Activated CD4-positive, alpha-beta T cell treated with anti-CD3 and anti-CD28 coated beads for 4 hours (primary cell): ENCODE measurements around the gene PHF21B.
"Not testable (repeated sequence)": the region's sequence is repeated elsewhere in the genome, so short reads cannot be mapped to it uniquely, and the experiment has no call there.

Experiments
- DNase-seq, 2 donors: peaks; one replicate each; pipeline ENCODE4 v3.0.0-alpha.2; 2020

The PHF21B gene

DNA sequence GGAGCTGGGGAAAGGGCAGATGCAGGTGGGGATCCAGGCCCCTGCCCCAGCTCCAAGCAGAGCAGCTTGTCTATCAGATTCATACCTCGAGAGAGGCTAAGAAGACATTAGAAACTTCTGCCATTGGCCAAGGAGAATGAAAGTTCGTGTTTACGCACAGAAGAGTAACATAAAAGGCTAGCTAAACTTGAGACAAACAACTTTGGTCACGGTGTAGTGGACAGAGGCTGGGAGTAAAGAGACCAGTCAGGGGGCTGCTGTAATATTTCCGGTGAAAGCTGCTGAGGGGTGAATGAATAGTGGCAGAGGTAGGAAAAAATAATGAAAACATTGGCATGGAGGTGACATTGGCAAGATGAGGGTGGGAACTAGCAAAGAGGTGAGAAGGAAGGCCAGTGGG lies 22.9 kb downstream of the PHF21B start:
- DNase-seq, result no peak

DNA sequence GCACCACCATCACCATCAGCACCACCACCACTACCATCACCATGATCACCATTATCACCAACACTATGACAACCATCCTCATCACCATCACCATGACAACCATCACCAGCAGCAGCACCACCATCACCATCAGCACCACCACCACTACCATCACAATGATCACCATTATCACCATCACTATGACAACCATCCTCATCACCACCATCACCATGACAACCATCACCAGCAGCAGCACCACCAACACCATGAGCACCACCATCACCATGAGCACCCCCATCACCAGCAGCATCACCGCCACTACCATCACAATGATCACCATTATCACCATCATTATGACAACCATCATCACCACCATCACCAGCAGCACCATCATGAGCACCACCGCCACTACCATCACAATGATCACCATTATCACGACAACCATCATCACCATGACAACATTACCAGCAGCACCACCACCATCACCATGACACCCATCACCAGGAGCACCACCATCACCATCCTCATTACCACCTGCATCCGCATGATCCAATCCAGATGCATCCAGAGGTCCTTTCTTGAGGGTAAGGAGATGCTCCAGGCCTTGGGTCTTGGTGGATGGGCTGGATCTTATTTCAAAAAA lies 23.8 kb downstream of the PHF21B start:
- no peak for DNase-seq

DNA sequence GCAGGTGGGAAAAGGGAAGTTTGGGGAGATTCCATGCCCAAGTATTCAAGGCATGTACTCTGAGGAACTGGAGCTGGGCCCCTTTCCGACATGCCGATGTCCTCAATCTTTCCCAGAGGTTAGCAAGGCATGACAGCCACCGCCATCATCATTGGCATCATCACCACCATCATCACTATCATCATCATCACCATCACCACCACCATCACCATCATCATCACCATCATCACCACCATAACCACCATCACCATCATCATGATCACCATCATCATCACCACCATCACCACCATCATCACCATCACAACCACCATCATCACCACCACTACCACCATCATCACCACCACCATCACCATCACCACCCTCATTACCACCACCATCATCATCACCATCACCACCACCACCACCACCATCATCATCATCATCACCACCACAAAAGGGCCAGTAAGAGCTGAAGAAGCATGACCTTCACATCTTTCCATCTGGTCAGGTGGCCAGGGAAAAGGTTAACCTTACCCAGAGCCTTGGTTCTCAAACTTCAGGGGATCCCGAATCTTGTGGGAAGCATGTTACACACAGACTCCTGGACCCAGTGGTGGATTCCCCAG lies 25.8 kb downstream of the PHF21B start:
- DNase-seq, result no peak

DNA sequence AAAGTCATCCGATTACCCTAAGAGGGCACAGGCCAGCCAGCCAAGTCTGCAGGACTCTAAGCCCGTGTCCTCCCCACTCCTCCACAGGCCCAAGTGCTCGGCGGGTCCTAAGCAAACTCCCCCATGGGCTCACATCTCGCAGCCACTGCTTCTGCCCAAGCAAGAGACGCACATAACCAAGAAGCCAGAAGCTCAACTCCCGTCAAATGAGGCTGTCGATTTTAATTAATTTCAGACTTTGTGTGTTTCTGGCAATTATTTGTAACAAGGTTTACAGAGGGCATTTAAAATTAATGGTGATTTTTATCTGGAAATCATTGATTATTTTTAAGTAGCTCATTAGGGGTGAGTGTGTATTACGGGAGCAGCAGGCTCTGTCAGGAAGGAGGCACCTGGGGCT lies 27.4 kb downstream of the PHF21B start:
- no peak for DNase-seq

DNA sequence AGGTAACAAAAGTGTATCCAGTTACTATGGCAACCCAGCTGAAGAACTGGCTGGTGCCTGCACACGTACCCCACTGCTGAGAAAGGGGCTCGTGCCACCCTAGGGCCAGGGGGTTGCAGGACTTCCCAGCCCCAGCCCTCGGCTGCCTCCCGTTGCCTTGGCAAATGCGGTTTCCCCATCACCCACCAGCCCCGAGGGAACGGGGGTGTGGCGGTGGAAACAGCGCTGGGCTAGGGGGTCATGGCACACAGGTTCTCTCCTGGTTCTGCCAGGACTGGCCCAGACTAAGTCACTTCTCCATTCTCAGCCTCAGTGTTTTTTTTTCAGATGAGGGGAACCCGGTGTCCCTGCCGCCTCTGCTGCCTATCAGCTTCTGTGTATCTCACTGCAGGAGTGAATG lies 27.9 kb downstream of the PHF21B start:
- DNase-seq, result no peak

DNA sequence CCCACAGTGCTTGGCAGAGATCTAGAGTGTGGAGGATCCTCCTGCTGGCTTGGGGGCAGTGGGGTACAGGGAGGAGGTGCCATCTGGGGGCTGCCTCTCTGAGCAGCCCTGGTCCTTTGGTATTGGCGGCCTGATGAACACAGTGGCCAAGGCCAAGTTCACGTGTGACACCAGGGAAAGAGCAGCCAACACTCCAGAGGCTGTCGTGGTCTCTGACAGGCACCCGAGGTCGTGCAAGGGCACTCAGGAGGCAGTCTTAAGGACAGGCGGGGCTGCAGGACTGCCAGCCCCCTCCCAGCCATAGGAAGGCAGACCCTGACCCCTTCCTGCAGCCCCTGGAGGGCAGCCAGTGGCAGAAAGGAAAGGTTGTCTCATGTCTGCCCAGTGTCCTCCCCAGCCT lies 30.7 kb downstream of the PHF21B start:
- DNase-seq, result no peak

DNA sequence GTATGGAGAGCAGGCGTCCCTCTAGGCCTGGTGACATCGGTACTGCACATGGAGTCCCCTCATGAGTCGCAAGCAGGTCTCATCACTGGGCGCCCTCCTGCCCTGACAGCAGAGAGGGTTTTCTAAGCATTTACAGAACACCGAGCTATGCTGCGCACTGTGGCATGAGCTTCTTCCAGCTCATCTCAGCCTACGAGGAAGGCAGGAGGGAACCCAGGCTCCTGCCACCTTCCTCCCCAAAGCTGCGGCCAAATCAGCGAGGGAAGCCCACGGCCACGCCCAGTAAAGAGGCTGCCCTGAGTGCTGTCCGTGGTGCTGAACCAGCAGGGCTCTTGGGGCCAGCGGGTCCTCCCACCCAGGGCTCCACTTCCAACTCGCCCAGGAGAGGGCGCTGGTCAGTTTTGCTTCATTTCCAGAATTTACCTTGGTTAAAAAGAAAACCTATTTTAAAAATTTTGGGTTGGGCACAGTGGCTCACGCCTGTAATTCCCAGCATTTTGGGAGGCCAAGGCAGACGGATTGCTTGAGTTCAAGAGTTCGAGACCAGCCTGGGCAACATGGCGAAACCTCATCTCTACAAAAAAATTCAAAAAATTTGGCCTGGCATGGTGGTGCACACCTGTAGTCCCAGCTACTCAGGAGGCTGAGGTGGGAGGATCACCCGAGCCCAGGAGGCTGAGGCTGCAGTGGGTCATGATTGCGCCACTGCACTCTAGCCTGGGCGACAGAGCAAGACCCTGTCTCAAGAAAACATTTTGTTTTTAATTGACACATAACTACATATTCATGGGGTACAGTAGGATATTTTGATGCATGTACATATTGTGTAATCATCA lies 34.2 kb downstream of the PHF21B start:
- DNase-seq, result peak; percentile 6 to 16

DNA sequence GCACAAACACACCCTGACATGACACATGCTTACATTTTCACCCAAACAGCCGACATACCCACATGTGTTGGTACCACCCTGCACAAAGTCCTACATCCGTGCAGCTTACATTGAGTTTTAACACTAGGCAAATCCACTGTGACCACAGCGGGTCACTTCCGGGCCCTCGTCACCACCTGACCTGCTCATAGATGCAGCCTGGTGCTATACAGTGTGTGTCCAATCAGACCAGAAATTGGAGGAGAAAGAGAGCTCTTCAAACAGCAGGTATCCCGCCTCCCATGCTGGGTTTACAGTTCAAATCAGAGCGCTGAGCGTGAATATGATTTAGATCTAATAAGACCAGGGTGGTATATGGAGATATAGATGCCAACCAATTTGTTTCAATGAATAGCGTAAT lies 35.4 kb downstream of the PHF21B start:
- DNase-seq, result no peak

DNA sequence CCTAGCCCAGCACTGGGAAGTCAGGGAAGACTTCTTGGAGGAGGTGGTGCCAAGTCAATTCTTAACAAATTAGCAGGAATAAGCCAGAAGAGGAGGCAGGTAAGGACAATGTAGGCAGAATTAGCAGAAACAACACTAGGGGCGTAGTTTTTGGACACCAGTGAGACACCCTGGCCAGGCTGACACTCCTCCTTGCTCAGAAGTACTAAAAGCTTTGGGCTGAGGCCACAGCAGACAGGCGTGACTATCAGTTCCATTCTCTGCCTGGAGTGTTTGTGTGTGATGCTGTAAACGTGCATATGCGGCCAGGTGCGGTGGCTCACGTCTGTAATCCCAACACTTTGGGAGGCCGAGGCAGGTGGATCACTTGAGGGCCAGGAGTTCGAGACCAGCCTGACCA lies 36.0 kb downstream of the PHF21B start:
- no peak for DNase-seq

DNA sequence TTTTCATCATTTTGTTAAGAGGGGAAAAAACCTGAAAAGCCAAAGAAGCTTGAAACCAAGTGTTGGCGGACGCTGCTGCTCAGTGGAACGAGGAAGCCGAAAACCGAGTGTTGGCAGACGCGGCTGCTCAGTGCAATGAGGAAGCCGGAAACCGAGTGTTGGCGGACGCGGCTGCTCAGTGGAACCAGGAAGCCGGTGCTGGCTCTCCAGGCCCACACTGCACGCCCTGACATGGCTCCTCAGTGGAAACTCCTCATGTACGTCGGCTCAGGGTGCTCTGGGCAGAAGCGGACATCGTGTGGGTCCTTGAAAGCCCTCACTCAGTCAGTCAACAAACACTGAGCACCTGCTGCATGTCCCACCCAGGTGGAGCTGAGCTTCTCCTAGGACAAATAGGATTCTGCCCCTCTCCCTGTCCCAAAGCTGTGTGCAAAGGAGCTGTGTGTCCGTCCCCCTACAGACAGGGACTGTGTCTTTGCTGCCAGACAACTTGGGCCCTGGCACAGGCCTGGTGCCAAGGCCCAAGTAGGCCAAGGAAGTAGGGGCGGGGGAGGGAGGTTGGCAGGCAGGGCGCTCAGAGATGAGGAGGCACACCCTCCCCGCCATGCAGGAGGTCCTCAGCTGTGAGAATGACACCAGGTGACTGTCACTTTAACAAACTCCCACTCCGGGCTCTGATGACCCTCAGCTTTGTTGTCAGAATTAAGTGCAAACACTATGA lies 37.3 kb downstream of the PHF21B start:
- DNase-seq, result peak in 1 of 2 donors; percentile 3

DNA sequence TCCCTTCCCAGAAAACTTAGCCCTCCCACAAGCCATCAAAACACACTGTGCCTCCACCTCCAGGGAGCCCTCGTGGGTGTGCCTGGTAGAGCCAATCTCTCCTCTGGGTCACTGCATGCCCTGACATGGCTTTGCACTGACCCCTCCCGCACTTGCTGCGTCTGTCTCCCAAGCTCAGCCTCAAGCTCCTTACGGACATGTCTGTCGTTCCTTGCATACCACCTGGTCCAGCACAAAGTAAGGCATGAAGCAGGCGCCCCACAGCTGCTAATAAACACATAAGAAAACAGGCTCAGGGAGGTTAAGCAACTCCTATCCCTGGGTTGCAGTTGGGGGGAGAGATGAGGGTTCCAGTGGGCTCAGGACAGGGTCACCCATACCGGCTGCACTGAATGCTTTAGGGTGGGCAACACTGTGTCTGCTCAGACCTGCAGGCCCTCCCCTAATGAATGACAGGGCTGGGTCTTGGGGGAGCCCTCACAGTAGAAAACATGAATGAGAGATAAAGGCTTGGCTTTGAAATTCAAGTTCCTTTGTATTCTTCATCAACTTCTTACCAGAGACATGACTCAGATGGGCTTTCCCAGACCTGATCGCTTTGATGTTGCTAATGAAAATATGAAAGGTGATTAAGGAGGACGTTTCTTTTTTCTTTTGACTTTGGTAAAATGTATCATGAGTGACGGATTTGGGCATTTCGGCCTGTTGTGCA lies 38.0 kb downstream of the PHF21B start:
- DNase-seq, result no peak

DNA sequence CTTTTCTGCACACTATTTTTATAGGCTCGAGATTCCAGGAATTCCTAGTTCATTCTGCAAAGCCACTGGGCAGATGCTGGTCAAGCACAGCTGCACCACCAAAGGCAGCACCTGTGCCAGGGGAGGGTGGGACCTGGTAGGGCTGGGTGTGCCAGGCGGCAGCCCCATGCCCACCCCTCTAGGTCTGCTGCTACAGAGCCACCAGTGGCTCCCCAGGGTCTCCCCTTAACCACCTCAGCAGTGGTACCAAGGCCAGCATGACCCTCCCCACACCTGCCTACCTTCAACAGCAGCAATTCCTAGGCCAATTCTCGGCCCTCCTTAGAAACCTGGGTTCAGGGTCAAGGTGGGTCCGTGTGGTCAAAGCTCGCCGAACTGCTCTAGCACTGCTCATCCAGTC lies 39.5 kb downstream of the PHF21B start:
- DNase-seq, result no peak

DNA sequence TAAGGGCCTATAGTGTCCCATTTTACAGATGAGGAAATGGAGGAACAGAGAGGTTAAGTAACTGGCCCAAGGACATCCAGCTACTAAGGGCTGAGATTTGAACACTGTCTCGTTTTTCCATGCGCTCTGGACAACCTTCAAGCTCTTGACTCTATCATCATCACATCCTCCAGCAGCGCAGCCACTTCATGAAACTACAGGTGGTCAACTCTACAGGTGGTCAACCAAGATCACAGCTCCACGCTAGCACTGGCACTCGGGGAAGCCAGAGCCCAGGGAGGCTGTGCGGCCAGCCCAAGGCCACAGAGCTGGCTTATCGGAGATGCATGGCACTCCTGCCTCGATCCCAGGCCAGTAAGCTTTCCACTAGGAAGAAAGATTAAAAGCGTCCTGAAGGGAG lies 40.0 kb downstream of the PHF21B start:
- no peak for DNase-seq

DNA sequence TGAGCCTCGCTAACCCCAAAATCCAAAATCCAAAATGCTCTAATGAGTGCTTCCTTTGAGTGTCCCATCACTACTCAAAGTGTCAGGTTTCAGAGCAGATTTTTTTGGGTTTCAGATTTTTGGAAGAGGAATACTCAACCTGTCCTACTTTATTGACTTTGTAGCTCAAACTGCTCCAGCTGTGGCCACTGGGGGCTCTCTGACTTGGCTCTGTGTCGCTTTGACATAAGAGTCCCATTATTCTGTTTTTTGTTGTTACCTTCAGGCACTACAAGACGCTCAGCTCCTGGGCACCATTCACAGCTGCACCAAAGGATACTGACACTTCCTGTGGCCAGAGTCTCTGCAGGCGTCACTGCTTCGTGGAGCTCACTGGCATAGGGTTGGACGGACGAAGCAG lies 41.1 kb downstream of the PHF21B start:
- no peak for DNase-seq

DNA sequence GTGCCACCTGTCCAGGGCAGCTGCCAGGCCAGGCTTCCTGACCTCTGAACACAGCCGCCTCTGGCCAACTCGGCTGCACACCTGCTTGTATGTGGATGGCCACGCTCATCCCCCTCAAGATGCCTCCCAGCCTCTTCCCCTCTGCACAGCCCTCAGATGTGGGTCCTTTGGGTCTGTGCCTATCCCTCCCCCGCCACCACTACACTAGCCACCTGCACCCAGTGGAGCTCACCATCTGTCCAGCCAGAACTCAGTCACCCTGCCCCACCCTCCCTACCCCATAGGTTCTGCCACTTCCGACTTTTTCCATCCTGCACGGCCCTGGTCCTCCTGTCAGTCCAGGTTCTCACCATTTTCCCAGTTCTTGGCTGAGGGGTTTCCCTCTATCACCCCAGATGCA lies 44.6 kb downstream of the PHF21B start:
- no peak for DNase-seq

DNA sequence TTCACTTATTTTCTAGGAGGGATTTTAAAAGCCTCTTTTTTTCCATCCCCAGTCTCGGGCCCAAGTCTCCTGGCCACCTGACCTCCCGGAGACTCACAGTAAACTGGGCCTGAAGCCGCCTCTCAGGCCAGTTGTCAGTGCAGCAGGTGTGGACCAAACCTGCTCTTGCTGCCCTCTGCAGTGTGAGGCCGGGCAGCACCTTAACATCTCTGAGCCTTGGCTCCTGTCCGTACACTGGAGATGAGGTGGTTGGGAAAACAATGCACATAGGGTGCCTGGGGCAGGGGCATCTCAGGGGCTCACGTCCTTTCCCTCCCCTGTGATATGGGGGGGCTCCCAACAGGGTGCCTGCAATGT lies 45.1 kb downstream of the PHF21B start:
- DNase-seq, result no peak

DNA sequence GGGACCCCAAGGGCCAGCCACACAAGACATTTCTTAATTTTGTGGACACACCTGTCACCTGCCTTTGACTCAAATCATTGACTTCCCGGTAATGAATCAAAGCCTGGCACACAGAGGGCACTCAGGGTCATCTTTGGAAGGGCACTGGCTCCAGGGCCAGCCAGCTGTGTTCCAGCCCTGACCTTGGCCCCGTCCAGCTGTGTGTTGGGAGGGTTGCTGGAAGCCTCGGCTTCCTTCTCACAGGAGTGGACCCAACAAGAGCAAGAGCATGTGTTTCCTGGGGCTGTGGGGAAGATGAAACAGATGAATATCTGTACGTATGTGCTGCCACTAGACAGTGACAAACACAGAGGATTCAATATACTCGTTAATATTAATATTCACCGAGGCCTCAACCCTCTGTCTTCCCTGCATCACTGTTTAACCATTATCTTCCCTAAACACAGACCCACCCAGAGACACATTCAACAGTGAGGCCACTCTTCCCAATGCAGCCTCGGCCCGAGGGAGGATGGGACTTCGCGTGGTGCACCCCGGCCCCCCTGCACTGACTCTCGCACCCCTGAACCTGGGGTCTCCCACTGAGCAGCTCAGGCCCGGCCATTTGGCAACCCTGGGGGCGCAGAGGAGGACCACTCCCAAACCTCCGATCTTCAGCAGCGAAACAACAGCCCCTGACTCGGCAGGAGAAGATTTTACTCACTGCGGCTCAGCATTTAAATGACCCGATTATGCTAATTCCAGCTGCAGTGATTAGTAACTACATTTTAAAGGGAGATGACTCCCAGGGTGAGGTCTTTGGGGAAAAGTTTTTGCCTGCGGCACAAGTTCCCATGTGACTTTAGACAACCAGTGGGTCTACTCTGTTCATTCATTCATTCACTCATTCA lies 45.7 kb downstream of the PHF21B start:
- DNase-seq, result no peak

DNA sequence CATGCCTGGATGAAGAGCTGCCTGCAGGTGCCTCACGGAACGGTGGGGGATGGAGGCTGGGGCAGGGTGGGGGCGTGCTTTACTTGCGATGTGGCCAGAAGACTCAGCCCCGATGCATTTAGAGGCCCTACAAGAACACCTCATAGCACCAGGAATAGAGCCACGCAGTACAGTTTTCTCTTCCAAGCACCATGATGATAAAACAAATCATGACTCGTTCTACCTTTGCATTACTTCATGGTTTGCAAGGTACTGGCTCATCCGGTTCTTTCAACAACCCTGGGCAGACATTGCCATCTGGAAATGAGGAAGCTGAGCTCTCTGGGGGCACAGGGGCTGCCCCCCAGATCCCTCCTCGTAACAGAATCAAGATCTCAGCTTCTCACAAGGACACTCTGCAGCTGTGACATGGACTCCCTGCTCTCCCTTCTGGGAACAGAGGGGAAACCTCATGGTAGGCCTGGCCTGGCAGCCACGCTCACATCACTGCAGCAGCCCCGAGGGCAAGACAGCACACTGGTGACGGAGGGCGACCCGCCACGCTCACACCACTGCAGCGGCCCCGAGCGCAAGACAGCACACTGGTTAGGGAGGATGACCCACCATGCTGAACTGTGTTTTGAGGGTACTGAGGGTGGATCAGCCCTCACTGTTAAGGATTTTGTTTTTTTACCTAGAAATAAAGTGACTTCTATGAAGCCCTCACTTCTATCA lies 46.9 kb downstream of the PHF21B start:
- no peak for DNase-seq

DNA sequence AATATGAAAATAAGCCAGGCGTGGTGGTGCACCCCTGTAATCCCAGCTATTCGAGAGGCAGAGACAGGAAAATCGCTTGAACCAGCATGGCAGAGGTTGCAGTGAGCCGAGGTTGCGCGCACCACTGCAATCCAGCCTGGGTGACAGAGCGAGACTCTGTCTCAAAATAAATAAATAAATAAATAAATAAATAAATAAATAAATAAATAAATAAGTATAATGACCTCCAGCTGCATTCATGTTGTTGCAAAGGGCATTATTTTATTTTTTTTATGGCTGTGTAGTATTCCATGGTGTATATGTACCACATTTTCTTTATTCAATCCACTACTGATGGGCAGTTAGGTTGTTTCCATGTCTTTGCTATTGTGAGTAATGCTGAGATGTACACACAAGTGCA lies 48.1 kb downstream of the PHF21B start:
- not testable (repeated sequence) for DNase-seq

DNA sequence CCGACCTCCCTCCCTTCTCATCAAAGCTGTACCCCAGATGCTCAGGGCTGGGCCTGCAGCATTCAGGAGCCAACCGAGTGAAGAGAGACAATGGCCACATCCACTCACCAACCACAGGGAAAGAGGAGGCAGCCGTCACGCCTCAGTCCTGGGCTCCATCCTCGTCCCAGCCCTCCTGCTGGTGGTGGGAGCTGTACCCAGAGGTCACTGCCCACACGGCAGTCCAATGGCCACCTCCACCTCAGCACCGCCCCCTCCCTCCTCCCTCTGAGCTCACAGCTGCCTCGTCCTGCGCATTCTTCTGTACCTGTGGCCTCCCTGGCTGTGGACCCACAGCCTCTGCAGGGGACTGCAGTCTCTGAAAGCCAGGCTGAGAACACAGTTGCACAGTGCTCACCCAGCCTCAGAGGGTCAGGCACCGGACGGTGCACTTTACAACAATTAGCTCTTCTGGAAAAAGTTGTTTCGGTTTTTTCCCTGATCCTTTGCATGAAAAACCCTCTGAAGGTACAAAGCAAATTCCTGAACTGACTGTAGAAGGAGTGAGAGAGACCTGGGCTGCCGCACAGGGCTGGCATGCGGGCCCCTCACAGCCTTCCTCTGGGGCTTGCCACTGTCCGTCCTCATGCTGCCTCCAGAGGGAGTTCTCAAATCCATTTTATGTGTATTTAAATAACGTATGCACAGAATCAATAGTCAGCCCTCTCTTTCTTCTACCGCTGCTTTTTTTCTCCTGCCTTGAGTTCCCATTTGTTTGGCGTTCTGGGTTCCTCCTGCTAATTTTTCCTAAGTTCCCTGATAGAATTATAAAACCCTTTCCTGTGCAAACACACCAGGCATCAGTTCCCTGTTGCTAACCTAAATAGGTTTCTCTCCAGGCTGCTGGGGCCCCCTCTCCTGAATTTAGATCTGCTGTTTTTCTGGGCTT lies 52.7 kb downstream of the PHF21B start:
- no peak for DNase-seq
